Type B pancreatic cell (in vitro differentiated cells): ENCODE measurements around the gene PLIN3. TPM values are rescaled to one million over a fixed set of nuclear protein-coding genes. Genes with fewer than 3 reads are reported as not detected.
"Not testable (repeated sequence)": the region's sequence is repeated elsewhere in the genome, so short reads cannot be mapped to it uniquely, and the experiment has no call there.

Source experiments
- DNase-seq: peaks from one replicate; pipeline ENCODE4 v3.0.0; 2021; ENCODE audit warnings: mixed read lengths; ENCODE audit not compliant: unreplicated experiment; ENCODE audit errors: extremely low spot score
- H3K27ac Mint-ChIP-seq: 2 replicates; pipeline ENCODE4 v1.8.0; 2021; ENCODE audit warnings: mild to moderate bottlenecking, mixed read lengths
- H3K27me3 Mint-ChIP-seq: 2 replicates; pipeline ENCODE4 v1.8.0; 2021; ENCODE audit warnings: mixed read lengths
- H3K36me3 Mint-ChIP-seq: 2 replicates; pipeline ENCODE4 v1.8.0; 2021; ENCODE audit warnings: mixed read lengths
- H3K4me1 Mint-ChIP-seq: one replicate; pipeline ENCODE4 v1.8.0; 2021; ENCODE audit warnings: mixed read lengths; ENCODE audit not compliant: unreplicated experiment
- H3K4me3 Mint-ChIP-seq: 2 replicates; pipeline ENCODE4 v1.8.0; 2021; ENCODE audit warnings: mild to moderate bottlenecking, mixed read lengths
- H3K9me3 Mint-ChIP-seq: 2 replicates; pipeline ENCODE4 v1.8.0; 2021; ENCODE audit warnings: mixed read lengths
- CTCF ChIP-seq: fragments of 200-600 bp; sonication (generic); conservative IDR thresholded peaks from 2 replicates; pipeline ENCODE4 v1.5.0; 2021; ENCODE audit warnings: antibody characterized with exemption, mild to moderate bottlenecking
- total RNA-seq: library from RNA; stranded (reverse); gene quantifications from 2 replicates; pipeline ENCODE4 v1.2.1, GENCODE V29; 2021; ENCODE audit warnings: low replicate concordance

PLIN3 gene
- total RNA-seq, 1 donor from 2014 or later = 53.9 TPM

- Mint-ChIP-seq H3K27ac (no peak overlapping the region), H3K9me3 (no peaks in the 10 kb centered on the region), H3K4me1 (no peaks in the 10 kb centered on the region), H3K36me3 (no peaks in the 10 kb centered on the region), H3K4me3 (no peak overlapping the region), H3K27me3 (no peaks in the 10 kb centered on the region)
- no peak for DNase-seq
- no peak for TF ChIP-seq CTCF
These were observed 29.7 kb upstream of the PLIN3 start for GRCh38 chr19:4897146-4897545.

- no peaks in the 10 kb centered on the region for H3K9me3 Mint-ChIP-seq
- no peak for TF ChIP-seq CTCF
- no peak overlapping the region for H3K27ac Mint-ChIP-seq
- H3K4me1 Mint-ChIP-seq = no peaks in the 10 kb centered on the region
- DNase-seq = no peak
- H3K27me3 Mint-ChIP-seq = no peaks in the 10 kb centered on the region
- H3K4me3 Mint-ChIP-seq = no peak overlapping the region
- H3K36me3 Mint-ChIP-seq = no peaks in the 10 kb centered on the region
These were observed 28.9 kb upstream of the PLIN3 start for GRCh38 chr19:4896372-4896771.

- H3K27ac Mint-ChIP-seq, H3K9me3 Mint-ChIP-seq, DNase-seq, H3K36me3 Mint-ChIP-seq, H3K4me3 Mint-ChIP-seq, H3K27me3 Mint-ChIP-seq, H3K4me1 Mint-ChIP-seq: not testable (repeated sequence)
These were observed 25.5 kb upstream of the PLIN3 start for GRCh38 chr19:4892962-4893361.

GRCh38 chr19:4891066-4891465, 23.6 kb upstream of the PLIN3 start:
- no peaks in the 10 kb centered on the region for H3K27me3 Mint-ChIP-seq
- H3K27ac Mint-ChIP-seq = no peak overlapping the region
- no peak for TF ChIP-seq CTCF
- H3K36me3 Mint-ChIP-seq = no peaks in the 10 kb centered on the region
- no peaks in the 10 kb centered on the region for H3K4me1 Mint-ChIP-seq
- DNase-seq = no peak
- no peaks in the 10 kb centered on the region for H3K9me3 Mint-ChIP-seq
- no peak overlapping the region for H3K4me3 Mint-ChIP-seq

GRCh38 chr19:4889034-4889815, 21.8 kb upstream of the PLIN3 start:
- no peak for DNase-seq
- TF ChIP-seq CTCF = no peak
- Mint-ChIP-seq H3K4me1 (no peaks in the 10 kb centered on the region), H3K4me3 (no peak overlapping the region), H3K27me3 (no peaks in the 10 kb centered on the region), H3K27ac (no peak overlapping the region), H3K36me3 (no peaks in the 10 kb centered on the region), H3K9me3 (no peaks in the 10 kb centered on the region)

GRCh38 chr19:4887803-4888202, 20.3 kb upstream of the PLIN3 start:
- H3K4me3 Mint-ChIP-seq, DNase-seq, H3K27me3 Mint-ChIP-seq, H3K9me3 Mint-ChIP-seq, H3K4me1 Mint-ChIP-seq, H3K27ac Mint-ChIP-seq, H3K36me3 Mint-ChIP-seq: not testable (repeated sequence)

GRCh38 chr19:4884993-4885392, 17.5 kb upstream of the PLIN3 start:
- not testable (repeated sequence) for H3K9me3 Mint-ChIP-seq, H3K36me3 Mint-ChIP-seq, H3K27ac Mint-ChIP-seq, H3K27me3 Mint-ChIP-seq, DNase-seq, H3K4me1 Mint-ChIP-seq, H3K4me3 Mint-ChIP-seq

GRCh38 chr19:4882874-4883273, 15.4 kb upstream of the PLIN3 start:
- DNase-seq, H3K4me1 Mint-ChIP-seq, H3K27me3 Mint-ChIP-seq, H3K36me3 Mint-ChIP-seq, H3K4me3 Mint-ChIP-seq, H3K27ac Mint-ChIP-seq, H3K9me3 Mint-ChIP-seq: not testable (repeated sequence)
